Natural killer cell (primary cell): Measurements from ENCODE around the gene ATXN10. TPM values are rescaled to one million over a fixed set of nuclear protein-coding genes. Genes with fewer than 3 reads are reported as not detected.

Source experiments
- ATAC-seq, 3 donors: fragments of 150-1000 bp in 2 of 3; fragments of 200-7000 bp in 1 of 3; cut with Tn5 transposase; 1 replicate in 1 of 3; 2 replicates in 2 of 3; pipeline ENCODE4 v1.10.0; 2021; ENCODE audit warnings: mild to moderate bottlenecking in 2 of 3, moderate library complexity in 2 of 3
- DNase-seq, 2 donors: peaks; one replicate each; pipeline versions ENCODE4 v3.0.0 to v3.0.0-alpha.2; 2013 to 2021; ENCODE audit warnings: mixed read lengths in 1 of 2
- H3K27ac ChIP-seq: one replicate; pipeline ENCODE4 v1.5.1; 2013; ENCODE audit warnings: mild to moderate bottlenecking, low read length
- H3K27me3 ChIP-seq: one replicate; pipeline ENCODE4 v1.6.1; 2013; ENCODE audit warnings: low read length; ENCODE audit not compliant: control insufficient read depth, insufficient read depth
- H3K36me3 ChIP-seq: one replicate; pipeline ENCODE4 v1.6.1; 2013; ENCODE audit warnings: low read length; ENCODE audit not compliant: control insufficient read depth, insufficient read depth
- H3K4me1 ChIP-seq: one replicate; pipeline ENCODE4 v1.6.1; 2013; ENCODE audit warnings: low read length; ENCODE audit not compliant: control insufficient read depth, insufficient read depth
- H3K4me3 ChIP-seq: one replicate; pipeline ENCODE4 v1.5.1; 2013; ENCODE audit warnings: low read length
- H3K9me3 ChIP-seq: one replicate; pipeline ENCODE4 v1.6.1; 2013; ENCODE audit warnings: low read length; ENCODE audit not compliant: control insufficient read depth, insufficient read depth
- H3K27ac Mint-ChIP-seq, 2 donors: one replicate each; pipeline ENCODE4 v1.8.0; 2022; ENCODE audit warnings: mild to moderate bottlenecking in 2 of 2, mixed read lengths in 2 of 2, moderate library complexity in 1 of 2
- H3K27me3 Mint-ChIP-seq, 2 donors: one replicate each; pipeline ENCODE4 v1.8.0; 2022; ENCODE audit warnings: low read depth in 2 of 2, mixed read lengths in 2 of 2
- H3K36me3 Mint-ChIP-seq: one replicate; pipeline ENCODE4 v1.8.0; 2022; ENCODE audit warnings: mixed read lengths
- H3K4me1 Mint-ChIP-seq, 2 donors: one replicate each; pipeline ENCODE4 v1.8.0; 2022; ENCODE audit warnings: mixed read lengths in 2 of 2
- H3K4me3 Mint-ChIP-seq: one replicate; pipeline ENCODE4 v1.8.0; 2022; ENCODE audit warnings: mild to moderate bottlenecking, moderate library complexity, mixed read lengths
- H3K9me3 Mint-ChIP-seq, 2 donors: one replicate each; pipeline ENCODE4 v1.8.0; 2022; ENCODE audit warnings: mixed read lengths in 2 of 2
- CTCF ChIP-seq: fragments of 200-600 bp; IDR thresholded peaks from one replicate; pipeline ENCODE4 v1.8.0; 2022; ENCODE audit warnings: antibody characterized with exemption
- WGBS: methylation state at CpG from one replicate; pipeline ENCODE4 v1.1.7; 2013; ENCODE audit warnings: missing lambda C conversion rate; ENCODE audit not compliant: insufficient coverage; 5-methylcytosine and 5-hydroxymethylcytosine counted together
- intact Hi-C: fragments of 100-400 bp; cut with micrococcal nuclease; formaldehyde crosslinking; loops from one replicate; pipeline ENCODE4 v1.14.2; 2022
- total RNA-seq, 4 donors: library from RNA; stranded (reverse); fragments of 120-200 nt in 1 of 4; gene quantifications; one replicate each; pipeline versions ENCODE4 v1.2.3 to v1.2.4, GENCODE V29; 2013 to 2022

ATXN10 gene
- total RNA-seq, 3 donors from 2014 or later (not counting 1 experiment from before 2014, with no cell fraction given) = 79.3 to 90.5 (median 88.8) TPM

GRCh38 chr22:45640941-45641621, 30.6 kb upstream of the ATXN10 start:
- TF ChIP-seq CTCF = no peak
- no peak overlapping the region for H3K27ac ChIP-seq
- H3K27me3 Mint-ChIP-seq = peaks cover 10 to 26% of the 10 kb centered on the region in 2 donors
- WGBS = 91% methylated on average over 24 of the region's 24 CpGs
- H3K36me3 Mint-ChIP-seq = no peaks in the 10 kb centered on the region
- intact Hi-C loops = no loop called here
- H3K9me3 ChIP-seq = no peaks in the 10 kb centered on the region
- peaks cover 25 to 27% of the 10 kb centered on the region in 2 donors for H3K4me1 Mint-ChIP-seq
- ATAC-seq (no peak), DNase-seq (no peak)
- no peaks in the 10 kb centered on the region for H3K27me3 ChIP-seq
- H3K4me3 ChIP-seq = no peak overlapping the region
- H3K36me3 ChIP-seq = no peaks in the 10 kb centered on the region
- no peak overlapping the region for H3K27ac Mint-ChIP-seq
- H3K4me1 ChIP-seq = peaks cover 35% of the 10 kb centered on the region
- no peaks in the 10 kb centered on the region for H3K9me3 Mint-ChIP-seq
- H3K4me3 Mint-ChIP-seq = no peak overlapping the region

GRCh38 chr22:45642986-45643385, 28.6 kb upstream of the ATXN10 start:
- no peaks in the 10 kb centered on the region for H3K36me3 Mint-ChIP-seq

GRCh38 chr22:45644714-45645113, 26.9 kb upstream of the ATXN10 start:
- intact Hi-C loops = no loop called here
- DNase-seq (no peak), ATAC-seq (no peak)
- Mint-ChIP-seq H3K27ac (no peak overlapping the region), H3K9me3 (no peaks in the 10 kb centered on the region), H3K4me1 (peaks cover 17 to 28% of the 10 kb centered on the region in 2 donors), H3K4me3 (no peak overlapping the region), H3K36me3 (no peaks in the 10 kb centered on the region), H3K27me3 (peaks cover 25 to 27% of the 10 kb centered on the region in 2 donors)
- Histone ChIP-seq H3K27ac (no peak overlapping the region), H3K4me3 (no peak overlapping the region), H3K4me1 (peaks cover 26% of the 10 kb centered on the region), H3K9me3 (no peaks in the 10 kb centered on the region), H3K36me3 (no peaks in the 10 kb centered on the region), H3K27me3 (no peaks in the 10 kb centered on the region)
- no peak for TF ChIP-seq CTCF
- 87% methylated on average over 12 of the region's 12 CpGs for WGBS

More at GRCh38 chr22:45642986-45643385, 28.6 kb upstream of the ATXN10 start:
- H3K27me3 ChIP-seq = no peaks in the 10 kb centered on the region
- peaks cover 18 to 26% of the 10 kb centered on the region in 2 donors for H3K27me3 Mint-ChIP-seq
- no peaks in the 10 kb centered on the region for H3K9me3 Mint-ChIP-seq
- DNase-seq = no peak
- H3K36me3 ChIP-seq = no peaks in the 10 kb centered on the region
- no peak overlapping the region for H3K27ac ChIP-seq
- no peaks in the 10 kb centered on the region for H3K9me3 ChIP-seq
- H3K4me3 Mint-ChIP-seq = no peak overlapping the region
- WGBS = 10% methylated on average over 2 of the region's 2 CpGs
- no peak overlapping the region for H3K4me3 ChIP-seq
- H3K4me1 Mint-ChIP-seq = peaks cover 30 to 35% of the 10 kb centered on the region in 2 donors
- no peak for TF ChIP-seq CTCF
- no peak overlapping the region for H3K27ac Mint-ChIP-seq
- intact Hi-C loops = no loop called here
- ATAC-seq = no peak
- peaks cover 37% of the 10 kb centered on the region for H3K4me1 ChIP-seq

- Histone ChIP-seq H3K27me3 (no peaks in the 10 kb centered on the region), H3K9me3 (no peaks in the 10 kb centered on the region), H3K36me3 (no peaks in the 10 kb centered on the region), H3K4me1 (peaks cover 21% of the 10 kb centered on the region), H3K4me3 (no peak overlapping the region), H3K27ac (no peak overlapping the region)
- TF ChIP-seq CTCF = no peak
- peaks cover 25 to 26% of the 10 kb centered on the region in 2 donors for H3K27me3 Mint-ChIP-seq
- intact Hi-C loops = no loop called here
- H3K9me3 Mint-ChIP-seq = no peaks in the 10 kb centered on the region
- peaks cover 12 to 24% of the 10 kb centered on the region in 2 donors for H3K4me1 Mint-ChIP-seq
- 45% methylated on average over 16 of the region's 16 CpGs for WGBS
- H3K27ac Mint-ChIP-seq = no peak overlapping the region
- H3K36me3 Mint-ChIP-seq = no peaks in the 10 kb centered on the region
- H3K4me3 Mint-ChIP-seq = peak overlapping the region; percentile 4
- ATAC-seq = no peak
- DNase-seq = no peak
Measured at GRCh38 chr22:45645150-45645525, 26.5 kb upstream of the ATXN10 start.
